ENCODE data around the gene IZUMO1R.
"Not testable (repeated sequence)": the region's sequence is repeated elsewhere in the genome, so short reads cannot be mapped to it uniquely, and the experiment has no call there.

IZUMO1R gene

DNA sequence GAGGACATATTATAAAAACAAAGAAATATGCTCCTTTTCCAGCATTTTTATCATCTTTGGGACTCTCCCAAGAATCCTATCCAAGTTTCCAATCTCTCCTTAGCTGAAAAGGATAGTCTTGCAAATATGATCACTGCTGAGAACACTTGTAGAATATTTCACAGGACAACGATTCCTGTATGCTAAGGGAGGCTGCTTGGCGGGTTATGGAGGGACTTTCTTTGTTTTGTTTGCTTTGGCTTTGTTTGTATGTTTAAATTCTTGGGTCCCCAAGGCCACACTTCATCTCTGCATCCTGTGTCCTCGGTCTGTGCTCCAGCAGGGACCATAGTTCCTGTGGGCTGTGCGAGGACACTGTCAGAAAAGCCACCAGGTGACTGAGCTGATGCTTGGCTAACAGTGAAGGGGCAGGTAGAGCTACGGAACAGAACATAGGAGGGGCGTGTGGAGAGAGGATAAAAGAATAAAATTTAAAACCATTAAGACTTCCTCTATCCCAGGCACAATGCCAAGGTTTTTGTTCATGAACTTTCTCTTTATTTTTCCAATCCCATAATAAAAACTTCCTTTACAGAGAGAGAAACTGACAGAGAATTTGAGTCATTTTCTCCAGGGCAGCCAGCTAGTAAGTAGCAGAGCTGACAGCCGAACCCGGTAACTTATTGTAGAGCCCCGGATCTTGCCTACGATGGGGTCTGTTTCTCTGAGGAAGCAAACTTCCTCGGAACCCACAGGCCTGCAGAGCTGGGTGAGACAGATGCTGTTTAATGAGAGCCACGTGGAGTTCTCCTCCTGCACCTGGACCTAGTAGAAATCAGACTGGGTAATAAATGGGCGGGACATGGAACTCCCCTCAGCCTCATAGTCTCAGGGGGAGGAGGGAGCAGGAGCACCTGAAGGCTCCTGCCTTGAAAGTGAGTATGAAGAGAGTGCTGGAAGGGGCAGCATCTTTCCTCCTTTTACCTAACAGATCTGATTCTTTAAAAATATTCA is at the start of gene IZUMO1R:
TSS of gene IZUMO1R (plus strand) at position 615 of the 993 bp plus-strand sequence. CDS start 1,057 bp downstream, outside the sequence.
- no peak within 1 kb of the TSS for H3K4me3 ChIP-seq (ENCODE audit: control insufficient read depth, low read depth, low read length)
- TF ChIP-seq, protein P1, sequence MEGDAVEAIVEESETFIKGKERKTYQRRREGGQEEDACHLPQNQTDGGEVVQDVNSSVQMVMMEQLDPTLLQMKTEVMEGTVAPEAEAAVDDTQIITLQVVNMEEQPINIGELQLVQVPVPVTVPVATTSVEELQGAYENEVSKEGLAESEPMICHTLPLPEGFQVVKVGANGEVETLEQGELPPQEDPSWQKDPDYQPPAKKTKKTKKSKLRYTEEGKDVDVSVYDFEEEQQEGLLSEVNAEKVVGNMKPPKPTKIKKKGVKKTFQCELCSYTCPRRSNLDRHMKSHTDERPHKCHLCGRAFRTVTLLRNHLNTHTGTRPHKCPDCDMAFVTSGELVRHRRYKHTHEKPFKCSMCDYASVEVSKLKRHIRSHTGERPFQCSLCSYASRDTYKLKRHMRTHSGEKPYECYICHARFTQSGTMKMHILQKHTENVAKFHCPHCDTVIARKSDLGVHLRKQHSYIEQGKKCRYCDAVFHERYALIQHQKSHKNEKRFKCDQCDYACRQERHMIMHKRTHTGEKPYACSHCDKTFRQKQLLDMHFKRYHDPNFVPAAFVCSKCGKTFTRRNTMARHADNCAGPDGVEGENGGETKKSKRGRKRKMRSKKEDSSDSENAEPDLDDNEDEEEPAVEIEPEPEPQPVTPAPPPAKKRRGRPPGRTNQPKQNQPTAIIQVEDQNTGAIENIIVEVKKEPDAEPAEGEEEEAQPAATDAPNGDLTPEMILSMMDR (conservative IDR thresholded peaks at IDR 0.05; ENCODE audit: control insufficient read depth, insufficient read depth, low read depth, low read length) = no peak
- peak; percentile 24 for DNase-seq (ENCODE audit: low read depth)

DNA sequence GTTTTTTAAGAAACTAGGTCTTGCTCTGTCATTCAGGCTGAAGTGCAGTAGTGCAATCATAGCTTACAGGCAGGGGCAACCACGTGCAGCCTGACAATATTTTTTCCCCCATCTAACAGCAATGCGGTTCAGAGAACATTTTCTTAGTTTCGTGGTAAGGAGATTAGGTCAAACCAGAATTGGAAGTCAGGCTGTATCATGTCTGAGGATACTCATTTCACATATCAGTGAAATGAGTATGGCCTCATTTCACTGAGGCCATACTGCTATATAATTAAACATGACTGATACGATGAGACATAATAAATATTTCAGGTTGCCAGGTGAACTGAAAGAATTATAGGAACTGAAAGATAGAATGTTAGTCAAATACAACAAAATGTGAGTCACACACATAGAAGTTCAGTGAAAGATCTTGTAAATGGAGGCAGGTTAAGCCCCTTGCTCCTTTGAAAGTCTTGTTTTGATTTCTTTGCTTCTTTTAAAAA is 32.5 kb upstream of the IZUMO1R start:
- TF ChIP-seq, protein P1 (conservative IDR thresholded peaks at IDR 0.05; ENCODE audit: control insufficient read depth, insufficient read depth, low read depth, low read length) = no peak
- no peak for DNase-seq (ENCODE audit: low read depth)

DNA sequence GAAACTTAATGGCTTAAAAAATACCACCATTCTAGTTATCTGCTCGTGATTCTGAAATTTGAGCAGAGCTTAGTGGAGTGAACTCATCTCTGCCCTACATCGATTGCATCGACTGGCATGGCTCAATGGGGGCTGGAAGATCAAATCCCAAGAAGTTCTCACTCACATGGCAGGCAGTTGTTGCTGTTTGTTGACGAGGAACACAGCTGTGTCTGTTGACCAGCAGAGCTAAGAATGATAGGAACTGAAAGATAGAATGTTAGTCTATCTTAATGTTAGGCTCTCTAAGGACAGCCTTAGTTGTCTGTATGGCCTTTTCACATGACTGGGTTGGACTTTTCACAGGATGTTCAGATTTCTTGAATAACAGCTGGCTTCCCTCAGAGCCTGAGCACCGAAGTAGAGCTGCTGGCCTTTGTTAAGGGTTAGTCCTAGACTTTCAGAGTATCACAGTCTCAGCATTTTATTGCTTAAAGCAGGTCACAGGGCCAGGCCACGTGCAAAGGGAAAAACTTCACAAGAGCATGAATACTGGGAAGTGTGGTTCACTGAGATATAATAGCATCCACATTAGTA is 31.6 kb upstream of the IZUMO1R start:
- DNase-seq (ENCODE audit: low read depth) = no peak
- TF ChIP-seq, protein P1 (conservative IDR thresholded peaks at IDR 0.05; ENCODE audit: control insufficient read depth, insufficient read depth, low read depth, low read length) = no peak
- no peak overlapping the region for H3K4me3 ChIP-seq (ENCODE audit: control insufficient read depth, low read depth, low read length)

More for the DNA sequence above, 32.5 kb upstream of the IZUMO1R start:
- no peak overlapping the region for H3K4me3 ChIP-seq (ENCODE audit: control insufficient read depth, low read depth, low read length)

DNA sequence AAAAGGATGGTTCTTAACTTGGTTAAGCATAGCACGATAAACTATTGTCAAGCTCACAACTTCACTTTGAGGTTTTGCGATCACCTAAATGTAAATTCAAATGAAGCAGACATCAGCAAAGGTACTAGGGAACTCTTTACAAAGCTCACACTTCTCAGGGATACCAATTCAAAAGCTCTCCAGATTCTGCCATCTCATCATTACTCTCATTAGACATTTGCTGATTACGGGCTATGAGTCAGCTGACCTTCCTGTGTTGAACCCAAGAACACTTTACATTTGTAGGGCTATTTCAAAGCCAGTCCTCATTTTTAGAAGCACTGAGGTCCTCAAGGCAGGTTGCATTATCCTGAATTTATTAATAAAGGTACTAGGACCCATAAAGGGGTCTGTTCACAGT is 28.4 kb upstream of the IZUMO1R start:
- H3K4me3 ChIP-seq (ENCODE audit: control insufficient read depth, low read depth, low read length) = no peak overlapping the region
- TF ChIP-seq, protein P1 (conservative IDR thresholded peaks at IDR 0.05; ENCODE audit: control insufficient read depth, insufficient read depth, low read depth, low read length) = no peak
- no peak for DNase-seq (ENCODE audit: low read depth)

DNA sequence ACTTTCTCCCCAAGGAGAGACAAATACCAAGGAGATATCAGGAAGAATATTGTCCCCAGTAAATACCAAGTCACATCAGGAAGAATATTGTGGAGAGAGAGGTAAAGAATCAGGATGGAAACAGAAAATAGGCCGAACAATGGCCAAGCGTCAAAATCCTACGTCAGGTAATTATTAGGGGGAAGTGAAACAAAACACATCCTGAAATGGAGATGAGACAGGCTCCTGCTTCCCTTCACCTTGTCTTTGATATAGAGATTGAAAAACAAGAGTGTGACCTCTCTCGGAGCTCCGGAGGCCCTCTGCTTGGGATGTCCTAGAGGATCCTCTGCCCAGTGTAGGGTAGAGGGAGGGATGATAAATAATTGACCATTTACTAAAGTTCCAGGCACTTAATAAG is 27.4 kb upstream of the IZUMO1R start:
- no peak for DNase-seq (ENCODE audit: low read depth)
- no peak overlapping the region for H3K4me3 ChIP-seq (ENCODE audit: control insufficient read depth, low read depth, low read length)
- TF ChIP-seq, protein P1 (conservative IDR thresholded peaks at IDR 0.05; ENCODE audit: control insufficient read depth, insufficient read depth, low read depth, low read length) = no peak

DNA sequence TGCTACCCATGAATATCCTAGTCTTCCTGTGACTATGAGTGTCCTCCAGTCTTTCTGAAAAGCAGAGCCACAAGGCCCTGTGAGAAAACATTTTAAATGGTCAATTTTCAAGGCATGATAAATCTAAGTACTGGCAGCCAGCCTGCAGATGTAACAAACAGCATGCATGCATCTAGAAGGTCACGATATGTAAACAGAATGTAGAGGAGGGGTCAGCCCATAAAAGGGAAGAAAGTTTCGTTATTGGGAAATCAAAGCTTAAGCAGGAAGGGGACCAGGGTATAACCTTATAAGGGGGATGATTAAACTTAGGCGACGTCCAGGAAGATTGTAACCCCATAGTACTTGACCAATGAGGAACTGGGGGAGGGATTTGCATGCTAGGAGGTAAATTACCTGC is 26.2 kb upstream of the IZUMO1R start:
- peak; percentile 8 for DNase-seq (ENCODE audit: low read depth)
- not testable (repeated sequence) for H3K4me3 ChIP-seq (ENCODE audit: control insufficient read depth, low read depth, low read length)

DNA sequence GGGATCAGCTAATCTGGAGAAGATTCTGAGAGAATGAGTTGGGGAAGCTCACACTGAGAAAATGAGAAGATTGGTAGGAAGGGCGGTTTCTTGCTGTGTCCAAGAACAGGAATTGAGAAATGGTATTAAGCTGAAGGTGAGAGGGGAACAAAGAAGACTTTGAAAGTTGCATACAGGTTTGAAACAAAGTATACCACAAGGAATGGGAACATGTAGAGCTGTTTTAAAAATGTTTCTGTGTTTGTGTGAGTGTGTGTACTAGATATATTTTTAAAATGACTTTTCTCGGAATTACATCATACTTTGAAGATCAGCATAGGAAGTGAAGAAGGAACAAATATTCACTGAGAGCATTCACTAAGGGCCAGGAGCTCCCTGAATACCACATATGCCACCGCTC is 24.4 kb upstream of the IZUMO1R start:
- TF ChIP-seq, protein P1 (conservative IDR thresholded peaks at IDR 0.05; ENCODE audit: control insufficient read depth, insufficient read depth, low read depth, low read length) = no peak
- H3K4me3 ChIP-seq (ENCODE audit: control insufficient read depth, low read depth, low read length) = no peak overlapping the region

More for the DNA sequence above, 24.4 kb upstream of the IZUMO1R start:
- DNase-seq (ENCODE audit: low read depth) = no peak
